ENCODE measurements around the gene PYROXD2. TPM values are rescaled to one million over a fixed set of nuclear protein-coding genes. Genes with fewer than 3 reads are reported as not detected.

The PYROXD2 gene
- total and polyA plus RNA-seq, 2 of the 8 experiments (the other 6 are each of a cell fraction or from before 2014, with no cell fraction given), result 3.2 to 5.4 TPM

- DNase-seq (ENCODE audit: low read depth in 1 of 2, low spot score in 2 of 2), result no peak
- no peaks in the 10 kb centered on the region for H3K4me1 ChIP-seq (replicated peaks in 1 of 4; ENCODE audit: control insufficient read depth in 3 of 4, insufficient read depth in 4 of 4, low read length in 3 of 4)
- ChIA-PET POLR2A (ENCODE audit: partially characterized antibody) (no interaction called here), CTCF (ENCODE audit: partially characterized antibody) (no interaction called here)
- no peak overlapping the region for H3K14ac ChIP-seq (ENCODE audit: insufficient read length)
- peaks cover 0 to 6% (median 2%) of the 10 kb centered on the region in 4 experiments; a peak in 4 of 8 replicates for H3K36me3 ChIP-seq (ENCODE audit: control insufficient read depth in 2 of 4, insufficient read depth in 4 of 4, low read length in 3 of 4)
- WGBS, 2 experiments (ENCODE audit: extremely low coverage in 1 of 2, insufficient coverage in 1 of 2, insufficient read length in 1 of 2, insufficient replicate concordance in 2 of 2, low coverage in 1 of 2, low lambda C conversion rate in 2 of 2, missing lambda C conversion rate in 1 of 2), result 92% methylated on average over 9 of the region's 9 CpGs; no CpG with 5 or more reads in 1 of the 2 experiments
- no peaks in the 10 kb centered on the region for H3K23me2 ChIP-seq (ENCODE audit: low read depth, low read length)
- peaks cover 0 to 2% of the 10 kb centered on the region in 2 experiments for H4K20me1 ChIP-seq (replicated peaks in 1 of 2; ENCODE audit: control insufficient read depth in 1 of 2, insufficient read depth in 2 of 2, low read length in 2 of 2)
- FAIRE-seq, result no peak
- H3K9ac ChIP-seq (replicated peaks in 1 of 4; ENCODE audit: extremely low read depth in 1 of 4, low read depth in 3 of 4, low read length in 3 of 4), result no peak overlapping the region
- H3K4me2 ChIP-seq (ENCODE audit: insufficient read depth in 1 of 2, low read depth in 2 of 2, low read length in 2 of 2), result no peak overlapping the region
- TF ChIP-seq GABPA (IDR thresholded peaks at IDR 0.05; ENCODE audit: borderline replicate concordance, insufficient read depth, low read length), result no peak
- TF ChIP-seq ASH2L (IDR thresholded peaks at IDR 0.05; ENCODE audit: low read length), result no peak
- no peak for TF ChIP-seq RFX5 (IDR thresholded peaks at IDR 0.05; ENCODE audit: borderline replicate concordance, low read depth, low read length)
- TF ChIP-seq ATF3 (IDR thresholded peaks at IDR 0.05; ENCODE audit: insufficient read depth, low read depth, low read length), result no peak
- TF ChIP-seq CHD2 (IDR thresholded peaks at IDR 0.05; ENCODE audit: low read length), result no peak
- no peak for TF ChIP-seq KDM4A (IDR thresholded peaks at IDR 0.05; ENCODE audit: low read depth, low read length, severe bottlenecking)
- TF ChIP-seq ATF2 (IDR thresholded peaks at IDR 0.05; ENCODE audit: low read length), result no peak
- no peak overlapping the region for H2BK120ac ChIP-seq (replicated peaks; ENCODE audit: low read depth, low read length)
- H3K79me1 ChIP-seq (ENCODE audit: low read depth, low read length), result no peaks in the 10 kb centered on the region
- no peak overlapping the region for H2AFZ ChIP-seq (ENCODE audit: low read length)
- no peak overlapping the region for H4K5ac ChIP-seq (ENCODE audit: insufficient read length, low read depth, low read length)
- H4K8ac ChIP-seq (ENCODE audit: extremely low read depth, insufficient read depth, low read length), result peak overlapping the region; percentile 40; the same call in 1 of the 2 replicates
- H3K27ac ChIP-seq (ENCODE audit: low read depth, low read length), result no peak overlapping the region
- H2BK12ac ChIP-seq (ENCODE audit: low read depth, low read length), result no peak overlapping the region
- no peaks in the 10 kb centered on the region for H3K27me3 ChIP-seq (replicated peaks in 1 of 4; ENCODE audit: control insufficient read depth in 3 of 4, extremely low read depth in 1 of 4, insufficient read depth in 3 of 4, low read length in 3 of 4)
- no peaks in the 10 kb centered on the region for H3K79me2 ChIP-seq (ENCODE audit: control insufficient read depth in 1 of 2, insufficient read depth in 2 of 2, low read length in 2 of 2)
- H3K23ac ChIP-seq (ENCODE audit: insufficient read length), result no peak overlapping the region
- no peaks in the 10 kb centered on the region for H3K9me3 ChIP-seq (ENCODE audit: insufficient read depth in 2 of 2, low read depth in 1 of 2, low read length in 1 of 2)
- H3K4me3 ChIP-seq (ENCODE audit: extremely low read depth in 1 of 4, insufficient read depth in 2 of 4, low read depth in 3 of 4, low read length in 4 of 4), result no peak overlapping the region
- no peak overlapping the region for H2BK15ac ChIP-seq (ENCODE audit: low read length)
- H2BK5ac ChIP-seq (ENCODE audit: low read depth, low read length), result no peak overlapping the region
- no peak overlapping the region for H3K56ac ChIP-seq (replicated peaks; ENCODE audit: insufficient read length, low read depth, low read length)
- no peak overlapping the region for H4K91ac ChIP-seq (replicated peaks; ENCODE audit: insufficient read length, low read length)
- no peak overlapping the region for H2AK5ac ChIP-seq (ENCODE audit: low read depth, low read length)
- H2BK20ac ChIP-seq (ENCODE audit: low read length), result no peak overlapping the region
- no peak overlapping the region for H3K18ac ChIP-seq (ENCODE audit: extremely low read depth, low read length)
- H3K4ac ChIP-seq (replicated peaks; ENCODE audit: insufficient read length, low read depth, low read length), result no peak overlapping the region
Observed at GRCh38 chr10:98420786-98421185, 5.8 kb upstream of the PYROXD2 start.

Data from H1 (cell line).